GM18499 (cell line): ENCODE results near the gene MYO1E.
"Not testable (repeated sequence)": the region's sequence is repeated elsewhere in the genome, so short reads cannot be mapped to it uniquely, and the experiment has no call there.

Source experiments
- ATAC-seq: cut with Tn5 transposase; IDR thresholded peaks from one replicate; pipeline ENCODE4 v1.9.1; 2021; ENCODE audit warnings: moderate number of reproducible peaks; ENCODE audit not compliant: insufficient read depth, unreplicated experiment

MYO1E gene

DNA sequence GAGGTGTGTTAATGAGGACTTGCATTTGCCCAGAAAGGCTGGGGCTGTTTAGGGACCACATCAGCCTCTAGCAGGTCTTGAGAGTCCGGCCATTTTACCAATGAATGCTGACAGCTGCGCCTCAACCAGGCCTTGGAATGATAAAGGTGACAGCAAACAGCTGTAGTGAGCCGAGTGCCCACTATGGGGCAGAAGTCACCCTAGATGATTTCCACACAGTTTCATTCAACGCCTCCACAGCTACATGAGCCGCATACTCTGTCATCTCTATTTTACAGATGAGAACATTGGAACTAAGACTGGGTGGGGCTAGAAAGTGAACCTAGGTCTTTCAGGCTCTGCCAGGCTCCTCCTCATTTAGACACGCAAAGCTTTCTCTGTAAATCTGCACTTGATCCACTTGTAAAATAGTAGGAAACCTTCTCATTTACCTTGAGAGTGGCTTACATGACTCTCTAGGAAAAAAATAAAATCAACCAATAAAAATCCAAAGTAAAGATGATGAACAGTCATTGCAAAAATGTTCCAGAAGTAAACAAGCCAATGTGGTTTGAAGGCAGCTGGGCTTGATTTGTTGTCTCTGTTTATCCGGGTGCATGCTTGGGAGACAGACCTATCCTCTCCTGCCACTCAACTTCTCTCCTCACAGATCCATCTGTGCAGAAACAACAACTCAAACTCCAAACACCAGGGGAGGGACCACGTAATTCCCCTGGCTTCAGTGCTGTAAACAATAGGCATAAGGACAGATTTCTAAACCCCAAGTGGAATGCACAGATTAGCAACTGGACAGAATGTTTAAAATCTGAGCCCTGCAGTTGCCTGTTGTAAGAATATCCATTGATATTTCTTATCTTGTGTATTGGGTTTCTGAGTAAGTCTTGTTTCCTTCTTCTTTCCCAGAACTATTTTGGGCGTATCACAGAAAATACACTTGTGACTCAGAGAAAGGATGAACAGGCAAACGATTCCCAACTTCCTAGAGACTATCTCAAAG is 197.5 kb downstream of the MYO1E start:
- ATAC-seq, result no peak

- ATAC-seq, result no peak
Measured at GRCh38 chr15:59174151-59174834, 198.4 kb downstream of the MYO1E start.

- ATAC-seq, result no peak
Measured at GRCh38 chr15:59173194-59173593, 199.5 kb downstream of the MYO1E start.

DNA sequence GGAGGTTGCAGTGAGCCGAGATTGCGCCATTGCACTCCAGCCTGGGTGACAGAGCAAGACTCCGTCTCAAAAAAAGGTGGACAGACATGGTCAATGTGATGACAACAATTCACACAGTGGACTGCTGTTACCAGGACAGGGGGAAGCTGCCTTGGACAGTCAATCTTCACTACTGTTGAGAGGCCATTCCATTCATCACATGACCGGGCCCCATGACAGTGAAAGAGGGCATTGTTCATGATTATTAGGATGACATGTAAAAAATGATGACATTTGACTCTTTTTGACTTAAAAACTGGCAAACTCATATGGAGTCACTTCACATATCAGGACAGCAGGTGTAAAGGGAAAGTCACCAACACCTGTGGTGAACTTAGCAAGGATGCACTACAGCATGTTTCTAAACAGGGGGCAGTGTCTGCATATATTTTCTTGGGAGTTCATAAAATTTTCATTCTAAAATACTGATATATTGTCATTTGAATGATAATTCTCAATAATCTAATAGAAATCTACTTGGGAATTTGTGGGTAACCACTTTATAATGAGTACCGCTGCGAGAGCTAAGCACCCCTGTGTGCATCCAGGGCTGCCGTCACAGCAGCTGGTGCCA is 200.3 kb downstream of the MYO1E start:
- ATAC-seq, result no peak

DNA sequence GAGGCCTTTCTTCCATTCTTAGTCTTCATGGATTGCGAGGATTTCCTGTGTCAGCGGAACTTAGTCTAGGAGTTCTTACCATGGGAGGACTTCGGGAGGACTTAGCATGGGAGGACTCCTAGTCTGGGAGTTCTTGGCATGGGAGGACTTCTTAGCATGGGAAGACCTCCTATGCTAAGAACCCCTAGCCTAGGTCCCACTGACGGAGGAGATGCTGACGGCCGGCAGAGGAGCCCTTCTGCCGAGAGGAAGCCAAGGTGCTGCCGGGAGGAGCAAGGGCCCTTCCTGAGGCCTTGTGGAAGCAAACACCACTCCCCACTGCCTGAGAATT is 201.6 kb downstream of the MYO1E start:
- ATAC-seq, result no peak

- ATAC-seq, result no peak
Measured at GRCh38 chr15:59170295-59171066, 202.2 kb downstream of the MYO1E start.

DNA sequence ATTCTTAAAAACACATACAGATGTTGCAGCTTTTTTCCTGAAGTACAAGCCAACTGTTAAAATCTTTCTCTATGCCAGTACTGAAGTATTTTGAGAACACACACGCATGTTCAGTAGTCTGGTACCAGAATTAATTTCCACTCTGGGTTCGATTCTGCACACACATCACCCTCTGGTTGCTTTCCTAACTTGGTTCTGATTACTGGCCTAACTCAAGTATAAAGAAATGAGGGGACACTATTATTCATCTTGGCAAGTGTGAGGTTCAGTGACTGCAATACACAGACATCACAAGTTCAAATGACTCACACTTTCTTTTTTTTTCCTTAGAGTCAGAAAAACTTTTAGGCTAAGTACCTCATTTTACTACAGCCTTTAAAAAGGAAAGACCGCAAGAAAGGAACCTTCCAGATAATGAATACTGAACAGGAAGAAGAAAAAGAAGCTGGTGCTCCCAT is 203.4 kb downstream of the MYO1E start:
- ATAC-seq, result no peak

DNA sequence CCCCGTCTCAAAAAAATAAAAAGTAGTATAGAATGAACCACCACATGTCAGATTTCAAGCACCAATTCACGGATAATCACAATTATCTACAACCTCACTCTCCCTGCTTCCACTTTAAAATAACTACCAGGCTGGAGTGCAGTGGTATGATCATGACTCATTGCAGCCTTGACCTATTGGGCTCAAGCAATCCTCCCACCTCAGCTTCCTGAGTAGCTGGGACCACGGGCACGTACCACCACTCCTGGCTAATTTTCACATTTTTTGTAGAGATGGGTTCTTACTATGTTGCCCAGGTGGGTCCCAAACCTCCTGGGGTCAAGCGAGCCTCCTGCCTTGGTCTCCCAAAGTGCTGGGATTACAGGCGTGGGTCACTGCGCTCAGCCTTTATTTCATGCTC is 204.1 kb downstream of the MYO1E start:
- no peak for ATAC-seq

- ATAC-seq, result no peak
Measured at GRCh38 chr15:59166601-59167265, 205.9 kb downstream of the MYO1E start.

- no peak for ATAC-seq
Measured at GRCh38 chr15:59166166-59166565, 206.5 kb downstream of the MYO1E start.

GRCh38 chr15:59165726-59166125 is 206.9 kb downstream of the MYO1E start:
- no peak for ATAC-seq

GRCh38 chr15:59162080-59162479 is 210.6 kb downstream of the MYO1E start:
- not testable (repeated sequence) for ATAC-seq

- ATAC-seq, result no peak
Measured at GRCh38 chr15:59160880-59161593, 211.6 kb downstream of the MYO1E start.

- ATAC-seq, result no peak
Measured at GRCh38 chr15:59159210-59159609, 213.5 kb downstream of the MYO1E start.

- no peak for ATAC-seq
Measured at GRCh38 chr15:59158701-59159034, 214.0 kb downstream of the MYO1E start.

DNA sequence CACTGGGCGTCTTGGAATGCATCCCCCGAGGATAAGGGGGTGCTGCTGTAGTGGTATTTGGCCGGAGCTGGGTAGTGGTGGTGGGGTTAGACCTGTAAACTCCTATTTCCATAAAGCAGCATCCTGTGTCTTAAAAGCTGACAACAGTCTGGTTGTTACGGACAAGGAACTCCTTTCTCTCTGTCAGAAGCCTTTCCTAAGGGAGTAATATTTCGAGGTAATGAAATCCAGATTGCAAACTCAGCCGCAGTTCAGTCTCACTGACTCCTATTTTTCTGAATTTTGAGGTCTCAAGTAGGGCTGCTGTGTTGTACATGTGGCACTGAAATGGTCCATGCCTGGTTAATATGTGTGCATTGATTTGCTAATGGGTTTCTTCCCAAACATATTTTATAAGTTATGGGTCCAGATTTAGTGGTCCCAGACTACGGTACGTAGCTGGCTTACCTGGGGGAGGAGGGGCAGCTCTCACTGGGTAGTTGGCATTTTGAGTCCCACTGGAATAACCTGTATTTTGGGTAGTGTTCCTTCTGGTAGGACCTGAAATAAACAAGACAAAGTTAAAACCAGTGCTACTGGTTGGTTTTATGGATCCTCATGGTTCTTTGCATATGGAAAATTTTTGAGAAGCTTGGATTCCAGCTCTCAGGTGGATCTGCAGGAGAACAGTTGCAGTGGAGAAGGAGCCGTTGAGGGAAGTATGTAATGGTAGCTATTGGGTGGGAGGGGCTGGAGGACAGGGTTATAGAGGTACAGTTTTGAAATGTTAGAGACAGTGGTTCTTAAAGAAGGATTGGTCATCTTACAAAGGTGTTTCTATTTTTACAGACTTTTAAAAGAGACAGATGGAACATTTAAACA is 214.6 kb downstream of the MYO1E start:
- ATAC-seq, result no peak

GRCh38 chr15:59157396-59157795 is 215.3 kb downstream of the MYO1E start:
- no peak for ATAC-seq

DNA sequence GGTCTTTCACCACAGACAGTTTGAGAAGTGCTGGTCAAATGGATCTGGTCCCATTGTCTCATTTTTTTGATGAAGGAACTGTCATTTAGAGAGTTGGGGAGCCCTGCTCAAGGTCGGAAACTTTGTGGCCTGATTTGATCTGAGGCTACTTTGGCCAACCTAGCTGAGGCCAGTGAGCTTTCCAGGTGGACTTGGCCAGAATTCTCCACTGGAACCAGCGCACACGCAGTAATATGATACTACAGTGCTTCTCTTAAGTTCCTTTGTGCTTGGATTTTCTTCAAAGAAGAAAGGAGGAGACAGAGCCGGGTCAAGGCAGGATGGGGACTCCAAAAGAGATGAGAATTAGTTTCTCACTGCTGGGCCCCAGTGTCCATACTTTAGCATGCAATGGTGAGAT is 217.2 kb downstream of the MYO1E start:
- ATAC-seq, result no peak
